KOPT-K1 (cell line): ENCODE data around the gene KRTAP19-3.
"Not testable (repeated sequence)": the region's sequence is repeated elsewhere in the genome, so short reads cannot be mapped to it uniquely, and the experiment has no call there.

Experiments
- H3K27ac ChIP-seq: fragments of 200-600 bp; sonication (generic); 2 replicates; pipeline ENCODE4 v1.5.1; 2016; ENCODE audit warnings: antibody characterized with exemption, mild to moderate bottlenecking, low read depth, low read length; ENCODE audit not compliant: poor library complexity, severe bottlenecking
- H3K36me3 ChIP-seq: fragments of 200-600 bp; sonication (generic); 2 replicates; pipeline ENCODE4 v1.5.1; 2017; ENCODE audit warnings: antibody characterized with exemption, mild to moderate bottlenecking, low read length, moderate library complexity; ENCODE audit not compliant: insufficient read depth
- H3K9me3 ChIP-seq: fragments of 200-600 bp; sonication (generic); 2 replicates; pipeline ENCODE4 v1.5.1; 2017; ENCODE audit warnings: antibody characterized with exemption, low read length, mild to moderate bottlenecking; ENCODE audit not compliant: insufficient read depth, poor library complexity, severe bottlenecking

KRTAP19-3 gene

GRCh38 chr21:30491963-30492428 lies at the start of gene KRTAP19-3:
TSS of gene KRTAP19-3 (minus strand) at chr21:30492013. CDS start at chr21:30491957, 56 bp downstream.
- H3K27ac ChIP-seq, result no peak within 1 kb of the TSS
- no peaks in the 10 kb centered on the region for H3K36me3 ChIP-seq
- H3K9me3 ChIP-seq, result peaks cover 4% of the 10 kb centered on the region

- no peak overlapping the region for H3K27ac ChIP-seq
- no peaks in the 10 kb centered on the region for H3K36me3 ChIP-seq
- H3K9me3 ChIP-seq, result no peaks in the 10 kb centered on the region
These were observed 27.1 kb upstream of the KRTAP19-3 start for GRCh38 chr21:30518876-30519275.

DNA sequence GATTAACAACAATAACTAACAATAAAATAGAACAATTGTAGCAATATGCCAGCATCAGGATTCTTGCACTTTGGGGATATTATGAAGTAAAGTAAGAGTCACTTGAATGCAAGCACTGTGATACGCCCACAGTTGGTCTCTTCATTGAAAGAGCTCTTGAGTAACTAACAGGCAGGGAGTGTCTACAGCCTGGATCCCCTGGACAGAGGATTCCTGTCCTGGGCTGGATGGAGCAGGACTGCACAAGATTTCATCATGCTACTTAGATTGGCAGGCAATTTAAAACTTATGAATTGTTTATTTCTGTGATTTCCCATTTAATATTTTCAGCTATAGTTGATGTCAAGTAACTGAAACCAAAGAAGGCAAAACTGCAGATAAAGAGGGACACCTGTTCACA lies 23.9 kb upstream of the KRTAP19-3 start:
- no peaks in the 10 kb centered on the region for H3K9me3 ChIP-seq
- no peak overlapping the region for H3K27ac ChIP-seq
- H3K36me3 ChIP-seq, result no peaks in the 10 kb centered on the region

GRCh38 chr21:30505621-30506205 lies 13.9 kb upstream of the KRTAP19-3 start:
- H3K27ac ChIP-seq, H3K9me3 ChIP-seq, H3K36me3 ChIP-seq: not testable (repeated sequence)

DNA sequence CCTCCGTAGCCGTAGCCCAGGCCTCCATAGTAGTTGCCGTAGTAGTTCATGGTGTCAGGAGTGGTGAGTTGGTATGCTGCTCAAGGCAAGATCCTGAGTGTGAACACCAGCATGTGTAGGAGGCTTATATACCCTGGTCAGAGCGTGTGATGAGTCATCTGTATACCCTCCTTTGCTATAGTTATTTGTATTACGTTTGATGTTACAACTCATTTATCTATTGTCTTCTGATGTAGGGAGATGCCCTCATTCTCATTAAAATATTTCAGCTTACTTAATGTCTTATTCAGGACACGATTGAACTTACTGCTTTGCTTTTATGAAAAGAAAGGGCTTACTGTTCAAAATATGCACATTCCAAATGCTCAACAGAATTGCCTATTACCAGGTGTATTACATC lies 10.2 kb upstream of the KRTAP19-3 start, which contains the start of gene KRTAP19-5:
Gene KRTAP19-5 (minus strand): TSS at position 101 of the 400 bp plus-strand sequence. CDS start 51 bp downstream, at position 50.
- H3K9me3 ChIP-seq, result no peaks in the 10 kb centered on the region
- H3K36me3 ChIP-seq, result no peaks in the 10 kb centered on the region
- no peak within 1 kb of the TSS for H3K27ac ChIP-seq

DNA sequence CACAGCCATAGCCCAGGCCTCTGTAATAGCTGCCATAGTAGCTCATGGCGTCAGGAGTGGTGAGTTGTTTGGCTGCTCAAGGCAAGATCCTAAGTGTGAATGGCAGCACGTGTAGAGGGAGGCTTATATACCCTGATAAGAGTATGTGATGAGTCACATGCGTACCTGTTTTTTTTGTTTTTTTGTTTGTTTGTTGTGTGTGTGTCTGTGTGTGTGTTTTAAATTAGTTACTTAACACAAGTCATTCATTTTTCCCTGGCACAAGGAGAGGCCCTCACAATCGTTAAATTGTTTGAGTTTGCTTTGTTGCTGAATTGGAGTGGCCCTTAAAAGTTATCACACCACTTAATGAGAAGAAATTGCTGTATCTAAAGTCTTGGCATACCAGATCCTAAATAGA lies 5.3 kb upstream of the KRTAP19-3 start, which contains the start of gene KRTAP19-4:
Gene KRTAP19-4 (minus strand): TSS at position 101 of the 400 bp plus-strand sequence. CDS start 55 bp downstream, at position 46.
- Histone ChIP-seq H3K36me3 (no peaks in the 10 kb centered on the region), H3K9me3 (no peaks in the 10 kb centered on the region), H3K27ac (no peak within 1 kb of the TSS)

DNA sequence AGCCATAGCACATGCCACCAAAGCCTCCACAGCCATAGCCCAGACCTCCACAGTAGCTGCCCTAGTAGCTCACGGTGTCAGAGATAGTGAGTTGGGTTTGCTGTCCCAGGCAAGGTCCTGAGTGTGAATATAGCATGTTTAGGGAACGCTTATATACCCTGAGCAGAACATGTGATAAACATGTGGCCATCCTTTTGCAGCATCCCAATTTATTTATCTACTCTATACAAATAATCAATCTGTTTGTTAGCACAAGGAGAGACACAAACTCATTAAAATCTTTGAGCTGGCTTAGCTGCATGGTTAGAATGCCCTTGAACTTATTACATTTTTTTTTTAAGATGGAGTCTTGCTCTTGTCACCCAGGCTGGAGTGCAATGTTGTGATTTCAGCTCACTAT lies 4.5 kb downstream of the KRTAP19-3 start, which contains the start of gene KRTAP19-2:
Gene KRTAP19-2 (minus strand): TSS at position 101 of the 400 bp plus-strand sequence. CDS start 88 bp downstream, at position 13.
- Histone ChIP-seq H3K9me3 (peaks cover 20% of the 10 kb centered on the region), H3K36me3 (no peaks in the 10 kb centered on the region), H3K27ac (no peak within 1 kb of the TSS)

- Histone ChIP-seq H3K27ac (no peak overlapping the region), H3K9me3 (peaks cover 20% of the 10 kb centered on the region), H3K36me3 (no peaks in the 10 kb centered on the region)
These were observed 5.6 kb downstream of the KRTAP19-3 start for GRCh38 chr21:30486180-30486579.

DNA sequence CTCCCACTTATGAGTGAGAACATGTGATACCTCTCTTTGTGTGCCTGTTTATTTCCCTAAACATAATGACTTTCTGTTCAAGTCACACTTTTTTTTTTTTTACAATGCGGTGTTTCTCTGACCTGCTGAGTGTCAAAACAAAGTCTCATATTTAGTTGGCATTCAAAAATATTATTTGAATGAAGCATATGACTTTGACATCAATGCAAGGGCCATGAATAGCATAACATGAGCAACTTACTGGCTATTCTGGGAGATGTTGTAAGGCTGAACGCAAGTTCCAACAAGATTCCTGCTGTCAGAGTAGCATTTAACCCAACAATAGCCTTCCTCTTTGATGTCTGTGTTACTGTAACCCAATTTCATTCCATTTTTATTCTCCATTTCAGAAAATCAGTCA lies 9.7 kb downstream of the KRTAP19-3 start:
- no peak overlapping the region for H3K27ac ChIP-seq
- no peaks in the 10 kb centered on the region for H3K36me3 ChIP-seq
- peaks cover 17% of the 10 kb centered on the region for H3K9me3 ChIP-seq

DNA sequence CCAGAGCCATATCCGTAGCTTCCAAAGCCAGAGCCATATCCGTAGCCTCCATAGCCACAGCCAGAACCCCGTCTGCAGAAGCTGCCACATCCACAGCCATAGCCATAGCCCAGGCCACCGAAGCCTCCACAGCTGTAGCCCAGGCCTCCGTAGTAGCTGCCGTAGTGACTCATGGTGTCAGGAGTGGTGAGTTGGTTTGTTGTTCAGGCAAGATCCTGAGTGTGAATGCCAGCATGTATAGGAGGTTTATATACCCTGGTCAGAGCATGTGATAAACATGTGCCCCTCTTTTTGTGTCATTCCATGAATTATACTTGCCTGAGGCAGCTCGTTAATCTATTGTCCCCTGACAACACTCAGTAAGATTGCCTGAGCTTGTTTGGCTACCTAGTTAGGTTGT lies 11.7 kb downstream of the KRTAP19-3 start, which contains the start of gene KRTAP19-1:
Gene KRTAP19-1 (minus strand): TSS at position 223 of the 400 bp plus-strand sequence. CDS start 50 bp downstream, at position 173.
- Histone ChIP-seq H3K36me3 (no peaks in the 10 kb centered on the region), H3K27ac (no peak within 1 kb of the TSS), H3K9me3 (no peaks in the 10 kb centered on the region)

DNA sequence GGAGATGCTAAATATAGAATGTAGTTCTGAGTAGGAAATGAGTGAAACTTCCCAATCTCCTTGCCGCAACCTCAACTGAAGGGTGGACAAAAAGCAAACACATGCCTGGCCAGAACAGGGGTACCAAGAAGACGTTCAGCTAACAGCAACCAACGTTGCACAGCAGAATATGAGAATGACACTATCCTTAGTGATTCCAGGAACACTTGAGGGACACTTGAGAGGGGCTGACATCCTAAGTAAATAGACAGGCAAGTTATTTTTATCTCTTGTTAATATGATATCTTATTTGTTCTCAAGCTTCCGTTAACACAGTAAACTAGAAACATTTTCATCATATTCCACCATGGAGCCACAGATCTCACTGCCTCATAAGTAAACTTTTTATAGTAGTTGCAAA lies 12.6 kb downstream of the KRTAP19-3 start:
- Histone ChIP-seq H3K36me3 (no peaks in the 10 kb centered on the region), H3K27ac (no peak overlapping the region), H3K9me3 (no peaks in the 10 kb centered on the region)

DNA sequence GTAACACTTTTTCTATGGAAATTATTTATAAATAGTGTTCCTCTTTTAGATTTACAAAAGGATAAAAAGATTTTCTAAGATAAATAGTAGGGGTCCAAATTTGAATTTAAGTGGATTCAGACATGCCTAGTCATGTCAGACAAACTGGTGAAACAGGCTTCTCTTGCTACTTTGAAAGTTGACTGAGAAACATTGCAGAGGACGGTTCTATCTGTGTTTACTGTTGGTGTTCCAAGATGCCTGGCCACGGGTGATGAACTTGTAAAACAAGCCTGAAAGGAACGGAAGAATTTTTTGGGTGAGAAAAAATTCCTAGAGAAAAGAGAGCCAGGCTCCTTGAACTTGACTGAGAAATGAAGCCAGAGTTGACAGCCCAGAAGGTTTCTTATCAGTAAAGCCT lies 13.8 kb downstream of the KRTAP19-3 start:
- H3K36me3 ChIP-seq, result no peaks in the 10 kb centered on the region
- H3K9me3 ChIP-seq, result no peaks in the 10 kb centered on the region
- H3K27ac ChIP-seq, result no peak overlapping the region

GRCh38 chr21:30468900-30469714 lies 22.7 kb downstream of the KRTAP19-3 start:
- no peak overlapping the region for H3K27ac ChIP-seq
- no peaks in the 10 kb centered on the region for H3K36me3 ChIP-seq
- H3K9me3 ChIP-seq, result no peaks in the 10 kb centered on the region

DNA sequence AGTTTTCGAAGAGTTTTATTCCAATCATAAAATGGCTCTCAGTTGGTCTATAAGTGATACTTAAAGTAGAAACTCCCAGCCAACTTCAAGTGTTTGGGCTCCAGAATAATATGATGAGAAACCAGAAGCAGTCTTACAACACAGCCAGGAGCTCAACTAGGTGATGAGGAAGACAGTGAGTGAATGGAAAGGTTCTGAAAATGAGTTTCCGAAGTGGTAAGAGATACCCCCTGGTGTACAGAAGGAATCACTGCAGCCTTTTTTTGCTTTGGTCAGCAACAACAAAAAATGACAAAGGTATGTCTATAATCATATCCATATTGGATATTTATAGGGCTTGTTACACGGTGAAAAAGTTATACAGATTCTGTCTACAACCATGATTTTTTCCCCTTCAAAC lies 28.1 kb downstream of the KRTAP19-3 start:
- Histone ChIP-seq H3K36me3 (no peaks in the 10 kb centered on the region), H3K9me3 (no peaks in the 10 kb centered on the region), H3K27ac (no peak overlapping the region)

- H3K9me3 ChIP-seq, result no peaks in the 10 kb centered on the region
- H3K27ac ChIP-seq, result no peak overlapping the region
- no peaks in the 10 kb centered on the region for H3K36me3 ChIP-seq
These were observed 43.3 kb downstream of the KRTAP19-3 start for GRCh38 chr21:30448514-30448913.
